Measurements from ENCODE around the gene LRBA. TPM values are rescaled to one million over a fixed set of nuclear protein-coding genes. Genes with fewer than 3 reads are reported as not detected.

LRBA gene
- total and polyA plus RNA-seq, 2 of the 4 experiments (the other 2 are of a cell fraction) = 10.2 to 51.6 TPM

DNA sequence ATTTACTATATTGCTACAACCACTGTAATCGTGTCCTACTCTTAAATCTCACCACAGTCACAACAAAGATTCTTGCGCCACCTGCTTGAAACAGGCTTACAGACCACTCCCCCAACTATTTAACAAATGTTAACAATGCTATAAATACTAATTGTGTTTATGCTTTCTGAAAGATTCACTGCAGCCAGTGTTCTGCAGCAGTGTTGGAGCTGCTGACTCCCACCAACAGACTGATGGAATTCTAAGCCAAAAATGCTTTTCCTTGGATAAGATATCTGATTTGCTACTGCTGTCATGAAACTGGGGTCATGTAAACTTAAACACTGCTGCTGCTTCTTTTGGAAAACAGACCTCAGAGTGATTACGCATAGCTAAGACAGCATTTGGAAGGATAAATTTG, 677.4 kb downstream of the LRBA start:
- Histone ChIP-seq H2AK5ac (ENCODE audit: low read depth, low read length) (no peak overlapping the region), H3K4me2 (ENCODE audit: low read depth, low read length) (peak overlapping the region; percentile 4; the same call in 1 of the 2 replicates), H3K4me3 (ENCODE audit: insufficient read depth, low read depth, low read length) (no peak overlapping the region), H2AK9ac (replicated peaks; ENCODE audit: low read depth, low read length, poor library complexity) (no peak overlapping the region), H3K18ac (ENCODE audit: low read depth, low read length) (no peak overlapping the region), H4K20me1 (ENCODE audit: insufficient read depth, low read length) (no peaks in the 10 kb centered on the region), H4K8ac (ENCODE audit: low read depth in 2 of 2, low read length in 2 of 2) (no peak overlapping the region), H3K36me3 (ENCODE audit: control insufficient read depth, insufficient read depth, low read length) (no peaks in the 10 kb centered on the region), H2AFZ (replicated peaks; ENCODE audit: low read length, poor library complexity) (no peak overlapping the region), H3K4ac (ENCODE audit: low read depth, low read length) (no peak overlapping the region), H3K14ac (replicated peaks; ENCODE audit: low read depth, low read length) (no peak overlapping the region), H3K23ac (ENCODE audit: low read depth, low read length) (no peak overlapping the region), H3K27me3 (ENCODE audit: control insufficient read depth, insufficient read depth, low read length) (no peaks in the 10 kb centered on the region), H3K9me1 (ENCODE audit: insufficient read depth, low read length) (no peaks in the 10 kb centered on the region), H3K56ac (ENCODE audit: extremely low read depth, insufficient read depth, low read length) (no peak overlapping the region), H3K79me1 (ENCODE audit: low read depth in 1 of 2, low read length in 2 of 2) (no peaks in the 10 kb centered on the region), H3K9ac (ENCODE audit: low read depth, low read length) (no peak overlapping the region), H3K4me1 (ENCODE audit: control insufficient read depth, insufficient read depth, low read length) (peaks cover 2% of the 10 kb centered on the region), H2BK20ac (ENCODE audit: low read depth, low read length) (no peak overlapping the region), H2BK15ac (ENCODE audit: low read depth, low read length) (no peak overlapping the region), H3K9me3 (ENCODE audit: control insufficient read depth, insufficient read depth, low read length) (no peaks in the 10 kb centered on the region), H4K5ac (ENCODE audit: low read depth, low read length) (no peak overlapping the region), H3K27ac (ENCODE audit: insufficient read depth, low read length) (no peak overlapping the region), H2BK120ac (ENCODE audit: low read depth, low read length) (no peak overlapping the region), H4K91ac (ENCODE audit: insufficient read depth, low read depth, low read length) (no peak overlapping the region), H2BK5ac (ENCODE audit: low read depth, low read length, poor library complexity, severe bottlenecking) (no peak overlapping the region)
- in situ Hi-C loops (cut with MboI; ENCODE audit: low sequenced_read_pairs) (no loop called here), intact Hi-C loops (cut with micrococcal nuclease) (loop anchor here (5.0 kb wide), 1 partner anchor 40 kb away; no protein-coding TSS in a partner anchor), dilution Hi-C loops (cut with HindIII; ENCODE audit: low sequenced_read_pairs, unreplicated experiment) (no loop called here)
- POLR2A ChIA-PET (ENCODE audit: unreplicated experiment) = no interaction called here
- CTCF ChIA-PET = interaction anchor here (1.2 kb wide), 1 partner anchor 38 kb away, joined by 4 read pairs; no protein-coding TSS in a partner anchor
- TF ChIP-seq MXI1 (IDR thresholded peaks at IDR 0.05; ENCODE audit: borderline replicate concordance, low read depth, low read length) (no peak), CEBPB (IDR thresholded peaks at IDR 0.05; ENCODE audit: low read depth, low read length) (peak; percentile 54; the same call in 1 of the 2 replicates), CHD1 (IDR thresholded peaks at IDR 0.05; ENCODE audit: low read depth, low read length) (no peak), POLR2A (IDR thresholded peaks at IDR 0.05; ENCODE audit: low read depth, low read length) (no peak)
- TF ChIP-seq, protein P1, sequence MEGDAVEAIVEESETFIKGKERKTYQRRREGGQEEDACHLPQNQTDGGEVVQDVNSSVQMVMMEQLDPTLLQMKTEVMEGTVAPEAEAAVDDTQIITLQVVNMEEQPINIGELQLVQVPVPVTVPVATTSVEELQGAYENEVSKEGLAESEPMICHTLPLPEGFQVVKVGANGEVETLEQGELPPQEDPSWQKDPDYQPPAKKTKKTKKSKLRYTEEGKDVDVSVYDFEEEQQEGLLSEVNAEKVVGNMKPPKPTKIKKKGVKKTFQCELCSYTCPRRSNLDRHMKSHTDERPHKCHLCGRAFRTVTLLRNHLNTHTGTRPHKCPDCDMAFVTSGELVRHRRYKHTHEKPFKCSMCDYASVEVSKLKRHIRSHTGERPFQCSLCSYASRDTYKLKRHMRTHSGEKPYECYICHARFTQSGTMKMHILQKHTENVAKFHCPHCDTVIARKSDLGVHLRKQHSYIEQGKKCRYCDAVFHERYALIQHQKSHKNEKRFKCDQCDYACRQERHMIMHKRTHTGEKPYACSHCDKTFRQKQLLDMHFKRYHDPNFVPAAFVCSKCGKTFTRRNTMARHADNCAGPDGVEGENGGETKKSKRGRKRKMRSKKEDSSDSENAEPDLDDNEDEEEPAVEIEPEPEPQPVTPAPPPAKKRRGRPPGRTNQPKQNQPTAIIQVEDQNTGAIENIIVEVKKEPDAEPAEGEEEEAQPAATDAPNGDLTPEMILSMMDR (conservative IDR thresholded peaks at IDR 0.05; ENCODE audit: low read depth, low read length) = no peak
- BruUV-seq (replicated peaks) = no TSS peak
- WGBS, 2 experiments (ENCODE audit: extremely low coverage in 2 of 2, insufficient read length in 1 of 2) = 0% methylated on average over 1 of the region's 3 CpGs; no CpG with 5 or more reads in 1 of the 2 experiments
- DNase-seq (peak; percentile 90), ATAC-seq (ENCODE audit: low read depth) (peak; percentile 99)
